ENCODE measurements around the gene RBM7. TPM values are rescaled to one million over a fixed set of nuclear protein-coding genes. Genes with fewer than 3 reads are reported as not detected.

Gene RBM7
- total and polyA plus RNA-seq, 2 donors (not counting 3 experiments of a cell fraction or from before 2014, with no cell fraction given) = 16.4 to 38.4 TPM

DNA sequence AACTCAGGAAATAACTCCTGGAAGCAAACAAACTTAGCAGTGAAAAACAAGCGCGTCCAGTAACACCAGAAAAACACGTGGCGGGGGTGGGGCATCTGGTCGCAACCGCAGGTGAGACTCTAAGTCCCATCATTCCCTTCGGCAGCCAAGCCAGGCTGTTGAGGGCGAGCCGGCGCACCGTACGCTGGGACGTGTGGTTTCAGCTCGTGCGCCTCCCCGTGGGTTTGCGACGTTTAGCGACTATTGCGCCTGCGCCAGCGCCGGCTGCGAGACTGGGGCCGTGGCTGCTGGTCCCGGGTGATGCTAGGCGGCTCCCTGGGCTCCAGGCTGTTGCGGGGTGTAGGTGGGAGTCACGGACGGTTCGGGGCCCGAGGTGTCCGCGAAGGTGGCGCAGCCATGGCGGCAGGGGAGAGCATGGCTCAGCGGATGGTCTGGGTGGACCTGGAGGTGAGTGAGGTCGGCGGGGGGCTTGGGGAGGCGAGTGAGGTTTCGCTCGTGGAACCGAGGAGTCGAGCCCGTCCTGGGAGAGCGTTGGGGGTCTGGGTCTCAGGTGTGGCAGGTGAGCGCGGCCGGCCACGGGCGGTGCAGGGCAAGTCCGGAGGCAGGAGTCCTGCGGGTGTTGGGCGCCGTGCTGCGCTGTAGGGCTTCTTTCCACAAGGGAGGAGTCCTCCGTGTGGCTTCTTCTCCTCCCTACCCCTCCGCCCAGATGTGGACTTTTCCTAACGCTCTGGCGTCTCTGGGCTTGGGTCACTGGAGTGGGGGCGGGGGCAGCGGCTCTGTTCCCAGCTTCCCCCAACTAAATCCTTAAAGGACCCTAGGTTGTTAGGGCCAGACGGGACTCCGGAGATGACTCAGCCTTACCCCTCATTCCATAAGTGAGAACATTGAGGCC is 39.0 kb downstream of the RBM7 start, which contains the start of gene REXO2:
Gene REXO2, plus strand, starts transcription at position 239 of the 892 bp plus-strand sequence. Its CDS starts 62 bp downstream, at position 301.
- Histone ChIP-seq H3K27ac (ENCODE audit: insufficient read depth, low read depth, low read length) (peak within 1 kb of the TSS; percentile 36), H3K79me2 (ENCODE audit: control insufficient read depth, insufficient read depth, low read length) (peaks cover 47% of the 10 kb centered on the region), H3K9ac (replicated peaks; ENCODE audit: extremely low read depth, insufficient read depth, low read length) (peak within 1 kb of the TSS; percentile 54), H3K9me1 (replicated peaks; ENCODE audit: control insufficient read depth, extremely low read depth, insufficient read depth, low read length) (no peaks in the 10 kb centered on the region), H3K27me3 (ENCODE audit: control insufficient read depth in 2 of 2, insufficient read depth in 2 of 2, low read length in 2 of 2) (no peaks in the 10 kb centered on the region), H3K4me3 (replicated peaks in 1 of 3; ENCODE audit: insufficient read depth in 1 of 3, low read depth in 1 of 3, low read length in 3 of 3) (peak within 1 kb of the TSS; percentile 49 to 97 (median 83)), H4K20me1 (replicated peaks; ENCODE audit: control insufficient read depth, extremely low read depth, insufficient read depth, low read length) (no peaks in the 10 kb centered on the region), H3K4me2 (ENCODE audit: insufficient read depth, low read length) (peak within 1 kb of the TSS; percentile 94), H3K36me3 (ENCODE audit: control insufficient read depth in 2 of 2, extremely low read depth in 1 of 2, insufficient read depth in 2 of 2, low read length in 2 of 2) (peaks cover 0 to 5% of the 10 kb centered on the region in 2 experiments), H2AFZ (ENCODE audit: low read depth, low read length) (peak within 1 kb of the TSS; percentile 36), H3K9me3 (replicated peaks; ENCODE audit: control insufficient read depth, insufficient read depth, low read length) (no peaks in the 10 kb centered on the region), H3K4me1 (ENCODE audit: control insufficient read depth, extremely low read depth, insufficient read depth, low read length) (peaks cover 23% of the 10 kb centered on the region)
- POLR2A ChIA-PET = interaction anchor here (1.1 kb wide), 1 partner anchor 40 kb away, joined by 4 read pairs; no protein-coding TSS in a partner anchor
- dilution Hi-C loops (cut with MboI; ENCODE audit: extremely low pct_ligation_motif_present, low sequenced_read_pairs) (no loop called here), intact Hi-C loops (cut with micrococcal nuclease) (loop anchor here (1.0 to 2.0 kb wide), 6 partner anchors 39 to 159 kb away; partner anchors contain the start of genes C11orf71, NNMT and RBM7)
- CTCF ChIA-PET = interaction anchor here (0.5 to 1.5 kb wide), 9 partner anchors 10 to 1621 kb away, joined by 3 to 11 read pairs (median 4); no protein-coding TSS in a partner anchor
- FAIRE-seq = peak; percentile 95
- no peak for TF ChIP-seq GATA2 (IDR thresholded peaks at IDR 0.05; ENCODE audit: insufficient read depth, insufficient read length, low read depth, low read length)
- TF ChIP-seq MYC (IDR thresholded peaks at IDR 0.05; ENCODE audit: low read depth, low read length) = peak; percentile 69
- TF ChIP-seq JUN (IDR thresholded peaks at IDR 0.05; ENCODE audit: borderline replicate concordance, insufficient read depth, insufficient read length, low read depth) = peak; percentile 50
- TF ChIP-seq EZH2 (IDR thresholded peaks at IDR 0.05; ENCODE audit: borderline replicate concordance, low read depth, low read length, severe bottlenecking) = no peak
- peak; percentile 82 for TF ChIP-seq POLR2AphosphoS5 (IDR thresholded peaks at IDR 0.05; ENCODE audit: insufficient read depth, low read depth, low read length)
- peak; percentile 83 for TF ChIP-seq POLR2A (IDR thresholded peaks at IDR 0.05; ENCODE audit: low read depth, low read length)
- TF ChIP-seq, protein P1, sequence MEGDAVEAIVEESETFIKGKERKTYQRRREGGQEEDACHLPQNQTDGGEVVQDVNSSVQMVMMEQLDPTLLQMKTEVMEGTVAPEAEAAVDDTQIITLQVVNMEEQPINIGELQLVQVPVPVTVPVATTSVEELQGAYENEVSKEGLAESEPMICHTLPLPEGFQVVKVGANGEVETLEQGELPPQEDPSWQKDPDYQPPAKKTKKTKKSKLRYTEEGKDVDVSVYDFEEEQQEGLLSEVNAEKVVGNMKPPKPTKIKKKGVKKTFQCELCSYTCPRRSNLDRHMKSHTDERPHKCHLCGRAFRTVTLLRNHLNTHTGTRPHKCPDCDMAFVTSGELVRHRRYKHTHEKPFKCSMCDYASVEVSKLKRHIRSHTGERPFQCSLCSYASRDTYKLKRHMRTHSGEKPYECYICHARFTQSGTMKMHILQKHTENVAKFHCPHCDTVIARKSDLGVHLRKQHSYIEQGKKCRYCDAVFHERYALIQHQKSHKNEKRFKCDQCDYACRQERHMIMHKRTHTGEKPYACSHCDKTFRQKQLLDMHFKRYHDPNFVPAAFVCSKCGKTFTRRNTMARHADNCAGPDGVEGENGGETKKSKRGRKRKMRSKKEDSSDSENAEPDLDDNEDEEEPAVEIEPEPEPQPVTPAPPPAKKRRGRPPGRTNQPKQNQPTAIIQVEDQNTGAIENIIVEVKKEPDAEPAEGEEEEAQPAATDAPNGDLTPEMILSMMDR (IDR thresholded peaks at IDR 0.05; ENCODE audit: extremely low read depth in 1 of 2, insufficient read depth in 1 of 2, low read depth in 1 of 2, low read length in 2 of 2) = peak in 1 of 2 donors; percentile 43
- peak; percentile 72 for TF ChIP-seq FOS (IDR thresholded peaks at IDR 0.05; ENCODE audit: borderline replicate concordance, insufficient read depth, low read length)
- TF ChIP-seq MAX (IDR thresholded peaks at IDR 0.05; ENCODE audit: insufficient read depth, insufficient read length) = peak; percentile 85
- BruUV-seq (replicated peaks) = TSS peak; percentile 64
- DNase-seq (ENCODE audit: low read depth, low spot score) = peak; percentile 96
